IMR-90 (cell line): Measurements from ENCODE around the gene DPYD. TPM values are rescaled to one million over a fixed set of nuclear protein-coding genes. Genes with fewer than 3 reads are reported as not detected.

ENCODE experiments used
- ATAC-seq: fragments of 200-7000 bp; cut with Tn5 transposase; 2 replicates; pipeline ENCODE4 v1.9.1; 2020; ENCODE audit warnings: low read depth, mild to moderate bottlenecking, moderate library complexity
- BruUV-seq: library from RNA; stranded (reverse); fragments of 400-500 nt; replicated peaks from 2 replicates; lab custom pipeline; 2021; lab: Mats Ljungman, UMichigan
- CTCF ChIA-PET: fragments of 300-600 bp; formaldehyde crosslinking; extraction: SDS; loops from one replicate; lab custom pipeline; 2021; ENCODE audit warnings: antibody characterized with exemption; lab: Yijun Ruan, JAX
- POLR2A ChIA-PET: fragments of 300-600 bp; sonication (Branson Sonifier 250); formaldehyde crosslinking; loops from one replicate; lab custom pipeline; 2022; ENCODE audit warnings: antibody characterized with exemption; ENCODE audit not compliant: unreplicated experiment; lab: Charles Lee
- DNase-seq: peaks from one replicate; pipeline ENCODE4 v3.0.0; 2013
- H2AFZ ChIP-seq: replicated peaks from 2 replicates; pipeline ENCODE3; 2013; ENCODE audit warnings: low read length, mild to moderate bottlenecking; ENCODE audit not compliant: poor library complexity
- H2AK5ac ChIP-seq: 2 replicates; pipeline ENCODE4 v1.6.1; 2013; ENCODE audit warnings: low read depth, low read length, inconsistent platforms
- H2AK9ac ChIP-seq: replicated peaks from 2 replicates; pipeline ENCODE3; 2013; ENCODE audit warnings: mild to moderate bottlenecking, low read depth, low read length, moderate library complexity; ENCODE audit not compliant: poor library complexity
- H2BK120ac ChIP-seq: 2 replicates; pipeline ENCODE4 v1.6.1; 2013; ENCODE audit warnings: low read depth, low read length, inconsistent platforms
- H2BK15ac ChIP-seq: 3 replicates; pipeline ENCODE4 v1.6.1; 2013; ENCODE audit warnings: low read depth, low read length, inconsistent platforms
- H2BK20ac ChIP-seq: 2 replicates; pipeline ENCODE4 v1.6.1; 2013; ENCODE audit warnings: low read depth, mild to moderate bottlenecking, inconsistent platforms, low read length, moderate library complexity
- H2BK5ac ChIP-seq: 2 replicates; pipeline ENCODE4 v1.6.1; 2013; ENCODE audit warnings: mild to moderate bottlenecking, low read depth, low read length, inconsistent platforms; ENCODE audit not compliant: poor library complexity, severe bottlenecking
- H3K14ac ChIP-seq: replicated peaks from 2 replicates; pipeline ENCODE4 v1.6.1; 2013; ENCODE audit warnings: low read depth, low read length, inconsistent platforms
- H3K18ac ChIP-seq: 2 replicates; pipeline ENCODE4 v1.6.1; 2013; ENCODE audit warnings: low read depth, low read length, control low read depth
- H3K23ac ChIP-seq: 2 replicates; pipeline ENCODE4 v1.6.1; 2013; ENCODE audit warnings: low read depth, low read length, inconsistent platforms
- H3K27ac ChIP-seq: 2 replicates; pipeline ENCODE4 v1.5.1; 2013; ENCODE audit warnings: mild to moderate bottlenecking, control low read depth, low read length; ENCODE audit not compliant: insufficient read depth
- H3K27me3 ChIP-seq: 2 replicates; pipeline ENCODE4 v1.6.1; 2013; ENCODE audit warnings: low read length; ENCODE audit not compliant: control insufficient read depth, insufficient read depth
- H3K36me3 ChIP-seq: 2 replicates; pipeline ENCODE4 v1.6.1; 2013; ENCODE audit warnings: low read length, mixed read lengths; ENCODE audit not compliant: control insufficient read depth, insufficient read depth
- H3K4ac ChIP-seq: 2 replicates; pipeline ENCODE4 v1.6.1; 2013; ENCODE audit warnings: low read depth, low read length, inconsistent platforms
- H3K4me1 ChIP-seq: 2 replicates; pipeline ENCODE4 v1.6.1; 2013; ENCODE audit warnings: low read length, mixed read lengths; ENCODE audit not compliant: control insufficient read depth, insufficient read depth
- H3K4me2 ChIP-seq: 2 replicates; pipeline ENCODE4 v1.6.1; 2013; ENCODE audit warnings: low read depth, mild to moderate bottlenecking, control low read depth, low read length, moderate library complexity
- H3K4me3 ChIP-seq: 2 replicates; pipeline ENCODE4 v1.5.1; 2013; ENCODE audit warnings: low read depth, mild to moderate bottlenecking, control low read depth, low read length, moderate library complexity; ENCODE audit not compliant: insufficient read depth
- H3K56ac ChIP-seq: 2 replicates; pipeline ENCODE4 v1.6.1; 2013; ENCODE audit warnings: low read length, inconsistent platforms; ENCODE audit not compliant: insufficient read depth; ENCODE audit errors: extremely low read depth
- H3K79me1 ChIP-seq, 2 experiments: 2 replicates each; pipeline ENCODE4 v1.6.1; 2013; ENCODE audit warnings: low read length in 2 of 2, inconsistent platforms in 1 of 2, low read depth in 1 of 2
- H3K9ac ChIP-seq: 2 replicates; pipeline ENCODE4 v1.6.1; 2013; ENCODE audit warnings: low read depth, low read length, control low read depth
- H3K9me1 ChIP-seq: 2 replicates; pipeline ENCODE4 v1.6.1; 2013; ENCODE audit warnings: low read length, inconsistent platforms; ENCODE audit not compliant: insufficient read depth
- H3K9me3 ChIP-seq: 2 replicates; pipeline ENCODE4 v1.6.1; 2013; ENCODE audit warnings: low read length; ENCODE audit not compliant: control insufficient read depth, insufficient read depth
- H4K20me1 ChIP-seq: 2 replicates; pipeline ENCODE4 v1.6.1; 2013; ENCODE audit warnings: low read length, inconsistent platforms; ENCODE audit not compliant: insufficient read depth
- H4K5ac ChIP-seq: 2 replicates; pipeline ENCODE4 v1.6.1; 2013; ENCODE audit warnings: mild to moderate bottlenecking, low read depth, low read length, control low read depth
- H4K8ac ChIP-seq, 2 experiments: 2 replicates each; pipeline ENCODE4 v1.6.1; 2013; ENCODE audit warnings: low read depth in 2 of 2, low read length in 2 of 2, control low read depth in 1 of 2, inconsistent platforms in 1 of 2
- H4K91ac ChIP-seq: 2 replicates; pipeline ENCODE4 v1.6.1; 2013; ENCODE audit warnings: low read depth, low read length, inconsistent platforms; ENCODE audit not compliant: insufficient read depth
- BHLHE40 ChIP-seq: fragments of 150-350 bp; IDR thresholded peaks from 2 replicates; pipeline ENCODE4 v1.6.1; 2016; ENCODE audit warnings: mild to moderate bottlenecking, low read depth, low read length
- CEBPB ChIP-seq: IDR thresholded peaks from 2 replicates; pipeline ENCODE4 v1.6.1; 2012; ENCODE audit warnings: low read depth, low read length, improper control_type of control experiment
- CHD1 ChIP-seq: IDR thresholded peaks from 2 replicates; pipeline ENCODE4 v1.6.1; 2012; ENCODE audit warnings: low read depth, low read length, improper control_type of control experiment
- FOS ChIP-seq: fragments of 150-350 bp; IDR thresholded peaks from 2 replicates; pipeline ENCODE4 v1.6.1; 2016; ENCODE audit warnings: low read depth, low read length
- MAFK ChIP-seq: IDR thresholded peaks from 2 replicates; pipeline ENCODE4 v1.6.1; 2012; ENCODE audit warnings: low read depth, low read length, improper control_type of control experiment
- NFE2L2 ChIP-seq: fragments of 150-350 bp; IDR thresholded peaks from 2 replicates; pipeline ENCODE4 v1.6.1; 2016; ENCODE audit warnings: low read depth, mild to moderate bottlenecking, low read length
- SMC3 ChIP-seq: fragments of 150-350 bp; IDR thresholded peaks from 2 replicates; pipeline ENCODE4 v1.6.1; 2016; ENCODE audit warnings: low read depth, mild to moderate bottlenecking, antibody characterized with exemption, low read length, moderate library complexity
- USF2 ChIP-seq: fragments of 150-350 bp; IDR thresholded peaks from 2 replicates; pipeline ENCODE4 v1.6.1; 2017; ENCODE audit warnings: mild to moderate bottlenecking, antibody characterized with exemption, low read length, low read depth
- WGBS, 2 experiments: methylation state at CpG; one replicate each; pipeline versions ENCODE4 v1.1.5 to v1.1.7; 2013; ENCODE audit warnings: missing lambda C conversion rate in 2 of 2; ENCODE audit not compliant: insufficient read length in 1 of 2; ENCODE audit errors: extremely low coverage in 2 of 2; 5-methylcytosine and 5-hydroxymethylcytosine counted together
- dilution Hi-C: fragments of 300-500 bp; cut with HindIII; formaldehyde crosslinking; loops from one replicate; pipeline ENCODE4 v1.14.3; 2018; ENCODE audit warnings: low sequenced_read_pairs; ENCODE audit not compliant: unreplicated experiment
- in situ Hi-C: fragments of 300-500 bp; cut with MboI; formaldehyde crosslinking; loops from 3 replicates; pipeline ENCODE4 v1.14.3; 2019; ENCODE audit warnings: low sequenced_read_pairs, inconsistent platforms, mixed read lengths
- intact Hi-C: fragments of 100-400 bp; cut with micrococcal nuclease; formaldehyde crosslinking; loops from 2 replicates; pipeline ENCODE4 v1.10.0; 2022
- polyA plus RNA-seq, 3 experiments: library from polyadenylated mRNA; depleted of rRNA; stranded (reverse); fragments of >200 nt; gene quantifications; 2 replicates each; pipeline ENCODE4 v1.2.3, GENCODE V29; 2012; ENCODE audit warnings: low replicate concordance in 1 of 3
- total RNA-seq: library from RNA; depleted of rRNA; stranded (reverse); fragments of >200 nt; gene quantifications from 2 replicates; pipeline ENCODE4 v1.2.3, GENCODE V29; 2012
- TF ChIP-seq, protein P1 (sequence below): conservative IDR thresholded peaks from 2 replicates; pipeline ENCODE4 v1.5.1; 2012; ENCODE audit warnings: mild to moderate bottlenecking, low read depth, low read length, improper control_type of control experiment
- TF ChIP-seq, protein P2 (sequence below): fragments of 150-350 bp; IDR thresholded peaks from 2 replicates; pipeline ENCODE4 v1.6.1; 2016; ENCODE audit warnings: low read depth, mild to moderate bottlenecking, low read length, moderate library complexity, borderline replicate concordance

DPYD gene
- total and polyA plus RNA-seq, 2 of the 4 experiments (the other 2 are of a cell fraction): 9.3 to 47.3 TPM

- CTCF ChIA-PET: no interaction called here
- Histone ChIP-seq H3K9me1 (no peaks in the 10 kb centered on the region; the same call in 1 of the 2 replicates), H3K4me3 (no peak overlapping the region), H2AK9ac (no peak overlapping the region), H3K27me3 (no peaks in the 10 kb centered on the region), H2BK120ac (no peak overlapping the region), H2BK20ac (no peak overlapping the region), H4K8ac (no peak overlapping the region), H4K91ac (no peak overlapping the region), H4K20me1 (no peaks in the 10 kb centered on the region), H3K4me2 (no peak overlapping the region), H3K23ac (no peak overlapping the region), H2BK5ac (no peak overlapping the region), H3K79me1 (peaks cover 0 to 10% of the 10 kb centered on the region in 2 experiments; a peak in 1 of 4 replicates), H2BK15ac (no peak overlapping the region), H3K9me3 (no peaks in the 10 kb centered on the region), H3K4me1 (no peaks in the 10 kb centered on the region), H3K14ac (no peak overlapping the region), H3K56ac (no peak overlapping the region), H2AK5ac (no peak overlapping the region), H4K5ac (no peak overlapping the region), H3K9ac (no peak overlapping the region), H3K27ac (no peak overlapping the region), H3K18ac (no peak overlapping the region), H2AFZ (no peak overlapping the region), H3K4ac (no peak overlapping the region), H3K36me3 (no peaks in the 10 kb centered on the region)
- in situ Hi-C loops (no loop called here), intact Hi-C loops (no loop called here), dilution Hi-C loops (no loop called here)
- no TSS peak for BruUV-seq
- POLR2A ChIA-PET: no interaction called here
- no CpG with 5 or more reads among the region's 7 CpGs for WGBS, 2 experiments
- TF ChIP-seq CHD1: no peak
- TF ChIP-seq FOS: no peak
- no peak for TF ChIP-seq NFE2L2
- TF ChIP-seq MAFK: no peak
- no peak for TF ChIP-seq SMC3
- TF ChIP-seq, protein P1, sequence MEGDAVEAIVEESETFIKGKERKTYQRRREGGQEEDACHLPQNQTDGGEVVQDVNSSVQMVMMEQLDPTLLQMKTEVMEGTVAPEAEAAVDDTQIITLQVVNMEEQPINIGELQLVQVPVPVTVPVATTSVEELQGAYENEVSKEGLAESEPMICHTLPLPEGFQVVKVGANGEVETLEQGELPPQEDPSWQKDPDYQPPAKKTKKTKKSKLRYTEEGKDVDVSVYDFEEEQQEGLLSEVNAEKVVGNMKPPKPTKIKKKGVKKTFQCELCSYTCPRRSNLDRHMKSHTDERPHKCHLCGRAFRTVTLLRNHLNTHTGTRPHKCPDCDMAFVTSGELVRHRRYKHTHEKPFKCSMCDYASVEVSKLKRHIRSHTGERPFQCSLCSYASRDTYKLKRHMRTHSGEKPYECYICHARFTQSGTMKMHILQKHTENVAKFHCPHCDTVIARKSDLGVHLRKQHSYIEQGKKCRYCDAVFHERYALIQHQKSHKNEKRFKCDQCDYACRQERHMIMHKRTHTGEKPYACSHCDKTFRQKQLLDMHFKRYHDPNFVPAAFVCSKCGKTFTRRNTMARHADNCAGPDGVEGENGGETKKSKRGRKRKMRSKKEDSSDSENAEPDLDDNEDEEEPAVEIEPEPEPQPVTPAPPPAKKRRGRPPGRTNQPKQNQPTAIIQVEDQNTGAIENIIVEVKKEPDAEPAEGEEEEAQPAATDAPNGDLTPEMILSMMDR: no peak
- no peak for TF ChIP-seq BHLHE40
- no peak for TF ChIP-seq CEBPB
- TF ChIP-seq USF2: no peak
- TF ChIP-seq, protein P2, sequence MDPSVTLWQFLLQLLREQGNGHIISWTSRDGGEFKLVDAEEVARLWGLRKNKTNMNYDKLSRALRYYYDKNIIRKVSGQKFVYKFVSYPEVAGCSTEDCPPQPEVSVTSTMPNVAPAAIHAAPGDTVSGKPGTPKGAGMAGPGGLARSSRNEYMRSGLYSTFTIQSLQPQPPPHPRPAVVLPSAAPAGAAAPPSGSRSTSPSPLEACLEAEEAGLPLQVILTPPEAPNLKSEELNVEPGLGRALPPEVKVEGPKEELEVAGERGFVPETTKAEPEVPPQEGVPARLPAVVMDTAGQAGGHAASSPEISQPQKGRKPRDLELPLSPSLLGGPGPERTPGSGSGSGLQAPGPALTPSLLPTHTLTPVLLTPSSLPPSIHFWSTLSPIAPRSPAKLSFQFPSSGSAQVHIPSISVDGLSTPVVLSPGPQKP: no peak
- ATAC-seq (no peak), DNase-seq (no peak)
These were observed 50.2 kb downstream of the DPYD start for GRCh38 chr1:97870589-97870988.
